B cell (primary cell): ENCODE measurements around the gene SLC9A9.

Experiments used
- EZH2 ChIP-seq: IDR thresholded peaks from 2 replicates; pipeline ENCODE4 v1.6.1; 2012; ENCODE audit warnings: borderline replicate concordance, low read depth, mild to moderate bottlenecking, moderate library complexity, low read length; ENCODE audit not compliant: insufficient read depth, poor library complexity, severe bottlenecking
- TF ChIP-seq, protein P1 (sequence below): fragments of 200-600 bp; IDR thresholded peaks from one replicate; pipeline ENCODE4 v1.8.0; 2022; ENCODE audit warnings: antibody characterized with exemption, mild to moderate bottlenecking

DNA sequence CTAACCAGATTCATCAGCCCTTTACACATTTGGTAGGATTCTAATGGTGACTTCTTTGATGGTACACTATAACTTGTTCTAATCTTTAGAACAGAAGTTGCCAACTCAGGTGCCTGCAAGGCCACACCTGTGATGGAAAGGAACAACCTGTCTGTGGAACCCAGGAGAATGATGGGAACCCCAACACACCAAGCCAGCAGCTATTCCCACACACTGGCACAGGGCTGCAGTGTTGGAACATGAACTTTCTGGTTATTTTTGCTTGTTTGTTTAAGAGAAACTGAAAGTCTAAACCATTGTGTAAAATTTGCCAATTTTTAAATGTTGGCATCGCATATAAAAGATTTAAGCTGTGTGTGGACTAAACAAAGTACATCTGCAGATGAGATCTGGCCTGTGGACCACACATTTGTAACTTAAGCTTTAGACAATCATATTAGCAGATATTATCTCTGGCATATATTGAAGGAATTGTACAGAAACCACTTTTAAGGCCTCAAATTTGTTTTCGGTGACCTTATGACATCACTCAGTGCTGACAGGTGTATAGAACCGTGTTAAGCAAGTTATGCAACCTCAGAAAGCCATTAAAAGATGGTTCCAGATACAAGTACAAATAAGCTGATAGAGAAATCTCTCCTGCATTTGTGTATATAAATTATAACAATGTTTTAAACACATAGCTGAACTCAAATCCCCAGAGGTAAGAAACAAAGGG, 242.9 kb downstream of the SLC9A9 start:
- no peak for TF ChIP-seq EZH2
- TF ChIP-seq, protein P1, sequence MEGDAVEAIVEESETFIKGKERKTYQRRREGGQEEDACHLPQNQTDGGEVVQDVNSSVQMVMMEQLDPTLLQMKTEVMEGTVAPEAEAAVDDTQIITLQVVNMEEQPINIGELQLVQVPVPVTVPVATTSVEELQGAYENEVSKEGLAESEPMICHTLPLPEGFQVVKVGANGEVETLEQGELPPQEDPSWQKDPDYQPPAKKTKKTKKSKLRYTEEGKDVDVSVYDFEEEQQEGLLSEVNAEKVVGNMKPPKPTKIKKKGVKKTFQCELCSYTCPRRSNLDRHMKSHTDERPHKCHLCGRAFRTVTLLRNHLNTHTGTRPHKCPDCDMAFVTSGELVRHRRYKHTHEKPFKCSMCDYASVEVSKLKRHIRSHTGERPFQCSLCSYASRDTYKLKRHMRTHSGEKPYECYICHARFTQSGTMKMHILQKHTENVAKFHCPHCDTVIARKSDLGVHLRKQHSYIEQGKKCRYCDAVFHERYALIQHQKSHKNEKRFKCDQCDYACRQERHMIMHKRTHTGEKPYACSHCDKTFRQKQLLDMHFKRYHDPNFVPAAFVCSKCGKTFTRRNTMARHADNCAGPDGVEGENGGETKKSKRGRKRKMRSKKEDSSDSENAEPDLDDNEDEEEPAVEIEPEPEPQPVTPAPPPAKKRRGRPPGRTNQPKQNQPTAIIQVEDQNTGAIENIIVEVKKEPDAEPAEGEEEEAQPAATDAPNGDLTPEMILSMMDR, result no peak
